Spleen (tissue), 11 donors: Measurements from ENCODE around the gene DENND4B. TPM values are rescaled to one million over a fixed set of nuclear protein-coding genes. Genes with fewer than 3 reads are reported as not detected.

Experiments used
- DNase-seq: peaks from one replicate; pipeline ENCODE4 v3.0.0-alpha.2; 2020
- H3K27ac ChIP-seq, 8 donors: fragments of 200-600 bp; sonication (generic) in 7 of 8; 1 replicate in 4 of 8; 2 replicates in 4 of 8; pipeline versions ENCODE4 v1.5.0 to v1.8.0; 2016 to 2021; ENCODE audit warnings: inconsistent platforms in 4 of 8, mild to moderate bottlenecking in 4 of 8, moderate library complexity in 1 of 8
- H3K27me3 ChIP-seq, 7 donors: fragments of 200-600 bp; sonication (generic) in 6 of 7; replicated peaks in 1 of 7; 1 replicate in 4 of 7; 2 replicates in 3 of 7; pipeline versions ENCODE4 v1.5.0 to v1.8.0; 2016 to 2021; ENCODE audit warnings: inconsistent platforms in 3 of 7, mild to moderate bottlenecking in 1 of 7
- H3K36me3 ChIP-seq, 6 donors: fragments of 200-600 bp; sonication (generic) in 5 of 6; 1 replicate in 4 of 6; 2 replicates in 2 of 6; pipeline versions ENCODE4 v1.5.0 to v1.8.0; 2016 to 2021; ENCODE audit warnings: inconsistent platforms in 2 of 6
- H3K4me1 ChIP-seq, 6 donors: fragments of 200-600 bp; sonication (generic) in 5 of 6; 1 replicate in 3 of 6; 2 replicates in 3 of 6; pipeline versions ENCODE4 v1.5.0 to v1.8.0; 2016 to 2021; ENCODE audit warnings: inconsistent platforms in 3 of 6
- H3K4me3 ChIP-seq, 8 donors: fragments of 200-600 bp; sonication (generic) in 7 of 8; 1 replicate in 4 of 8; 2 replicates in 4 of 8; pipeline versions ENCODE4 v1.5.0 to v1.8.0; 2016 to 2021; ENCODE audit warnings: inconsistent platforms in 4 of 8, mild to moderate bottlenecking in 4 of 8, moderate library complexity in 2 of 8
- H3K9me3 ChIP-seq, 8 donors: fragments of 200-600 bp; sonication (generic) in 7 of 8; 1 replicate in 4 of 8; 2 replicates in 4 of 8; pipeline versions ENCODE4 v1.5.0 to v1.8.0; 2016 to 2021; ENCODE audit warnings: inconsistent platforms in 4 of 8
- CTCF ChIP-seq, 11 experiments: fragments of 200-600 bp in 7 of 11; fragments of 450-650 bp in 4 of 11; sonication (generic) in 4 of 11; IDR thresholded peaks in 8 of 11; conservative IDR thresholded peaks in 3 of 11; 1 replicate in 7 of 11; 2 replicates in 4 of 11; pipeline versions ENCODE4 v1.4.0 to v1.8.0; 2016 to 2021; ENCODE audit warnings: antibody characterized with exemption in 11 of 11, inconsistent platforms in 4 of 11, mild to moderate bottlenecking in 1 of 11
- POLR2A ChIP-seq, 3 donors: fragments of 450-650 bp; IDR thresholded peaks; one replicate each; pipeline ENCODE4 v1.5.1; 2017; ENCODE audit warnings: antibody characterized with exemption in 3 of 3, mild to moderate bottlenecking in 1 of 3
- POLR2AphosphoS5 ChIP-seq, 3 donors: sonication (generic); formaldehyde crosslinking; IDR thresholded peaks; one replicate each; pipeline ENCODE4 v1.5.1; 2017; ENCODE audit warnings: antibody characterized with exemption in 3 of 3
- WGBS, 5 donors: extraction: QIAGEN DNeasy Blood & Tissue Kit in 3 of 5; methylation state at CpG; one replicate each; pipeline versions ENCODE4 v1.1.5 to v1.1.7; 2013 to 2018; 5-methylcytosine and 5-hydroxymethylcytosine counted together
- intact Hi-C: fragments of 100-400 bp; cut with DNase I; formaldehyde crosslinking; loops from one replicate; pipeline ENCODE4 v1.15.0; 2023; ENCODE audit warnings: low total_unique reads
- polyA plus RNA-seq, 3 donors: library from polyadenylated mRNA; stranded (reverse); fragments of 200-250 nt; gene quantifications; one replicate each; pipeline ENCODE4 v1.2.1, GENCODE V29; 2013
- total RNA-seq, 7 donors: library from RNA; depleted of rRNA in 3 of 7; stranded (reverse); fragments of >200 nt in 3 of 7; fragmentation: NEBNext Ultra II Directional in 4 of 7; extraction: Animal tissue kit (Norgen Biotek cat#: 25700) in 4 of 7; gene quantifications; one replicate each; pipeline versions ENCODE4 v1.1.0 to v1.2.1, GENCODE V29; 2016 to 2021
- donor health status: healthy with polysubstance abuse.
- donor health status: DM: no; HTN: no; CAD: no; lungs with moderate emphysema.
- donor health status: DM: no; HTN: no; CAD: no.
- donor health status: Bipolar disorder and iron deficiency.
- donor health status: healthy.
- donor health status: DM: no; HTN: no; CAD: no.
- donor health status: DM: yes; HTN: yes; CAD: no.

Gene DENND4B
- total and polyA plus RNA-seq, 10 donors = 47.7 to 211 (median 153) TPM

- no peak for DNase-seq
- Histone ChIP-seq H3K36me3 (peaks cover 0 to 57% (median 36%) of the 10 kb centered on the region in 6 donors), H3K9me3 (no peaks in the 10 kb centered on the region), H3K4me1 (peaks cover 42 to 92% (median 69%) of the 10 kb centered on the region in 6 donors), H3K27ac (peak overlapping the region; percentile 85 to 99 (median 97)), H3K4me3 (peak overlapping the region; percentile 84 to 97 (median 92)), H3K27me3 (no peaks in the 10 kb centered on the region)
- WGBS, 5 donors = 0% methylated on average over 13 of the region's 13 CpGs
- TF ChIP-seq POLR2AphosphoS5 (IDR thresholded peaks at IDR 0.05) = peak in 1 of 3 donors; percentile 46
- peak in 1 of 3 donors; percentile 18 for TF ChIP-seq POLR2A (IDR thresholded peaks at IDR 0.05)
- no peak for TF ChIP-seq CTCF (IDR thresholded peaks at IDR 0.05 in 8 of 11, conservative IDR thresholded peaks at IDR 0.05 in 3 of 11)
- intact Hi-C loops = no loop called here
Observed at GRCh38 chr1:153957744-153958110, 11.2 kb upstream of the DENND4B start.

- H3K36me3 ChIP-seq = peaks cover 0 to 62% (median 41%) of the 10 kb centered on the region in 6 donors
- intact Hi-C loops = no loop called here
- no peak for TF ChIP-seq POLR2AphosphoS5 (IDR thresholded peaks at IDR 0.05)
- no peak for TF ChIP-seq CTCF (IDR thresholded peaks at IDR 0.05 in 8 of 11, conservative IDR thresholded peaks at IDR 0.05 in 3 of 11)
- TF ChIP-seq POLR2A (IDR thresholded peaks at IDR 0.05) = no peak
- no peaks in the 10 kb centered on the region for H3K9me3 ChIP-seq
- H3K4me3 ChIP-seq = peak overlapping the region; percentile 84 to 97 (median 92)
- no peaks in the 10 kb centered on the region for H3K27me3 ChIP-seq
- peak; percentile 70 for DNase-seq
- H3K27ac ChIP-seq = peak overlapping the region; percentile 85 to 99 (median 97)
- WGBS, 5 donors = 20 to 26% (median 21%) methylated on average over 6 of the region's 6 CpGs
- H3K4me1 ChIP-seq = peaks cover 37 to 86% (median 63%) of the 10 kb centered on the region in 6 donors
Observed at GRCh38 chr1:153956997-153957715, 10.6 kb upstream of the DENND4B start.

GRCh38 chr1:153954826-153955225, 8.3 kb upstream of the DENND4B start:
- WGBS, 5 donors = 91 to 98% (median 94%) methylated on average over 10 of the region's 10 CpGs

More at GRCh38 chr1:153954826-153955225, 8.3 kb upstream of the DENND4B start:
- peak overlapping the region in 1 of 8 donors; percentile 16 for H3K27ac ChIP-seq
- no peaks in the 10 kb centered on the region for H3K27me3 ChIP-seq
- H3K4me1 ChIP-seq = peaks cover 33 to 74% (median 48%) of the 10 kb centered on the region in 6 donors
- DNase-seq = no peak
- H3K4me3 ChIP-seq = no peak overlapping the region
- peaks cover 0 to 62% (median 51%) of the 10 kb centered on the region in 6 donors for H3K36me3 ChIP-seq
- intact Hi-C loops = no loop called here
- TF ChIP-seq CTCF (IDR thresholded peaks at IDR 0.05 in 8 of 11, conservative IDR thresholded peaks at IDR 0.05 in 3 of 11) = no peak
- no peak for TF ChIP-seq POLR2AphosphoS5 (IDR thresholded peaks at IDR 0.05)
- TF ChIP-seq POLR2A (IDR thresholded peaks at IDR 0.05) = no peak
- H3K9me3 ChIP-seq = no peaks in the 10 kb centered on the region
